WTC11 (cell line): ENCODE measurements around the gene MEF2D. TPM values are rescaled to one million over a fixed set of nuclear protein-coding genes. Genes with fewer than 3 reads are reported as not detected.
A peak's percentile ranks its signal among the peaks of the same experiment; 100 is the strongest.

Source experiments
- ATAC-seq: fragments of 200-7000 bp; cut with Tn5 transposase; 2 replicates; pipeline ENCODE4 v1.10.0; 2021; ENCODE audit warnings: mild to moderate bottlenecking, moderate library complexity
- CTCF ChIA-PET: fragments of 300-600 bp; sonication (Branson Sonifier 250); formaldehyde crosslinking; loops from one replicate; lab custom pipeline; 2021; ENCODE audit warnings: antibody characterized with exemption; lab: Charles Lee
- POLR2A ChIA-PET: fragments of 350-600 bp; sonication (Branson Sonifier 250); formaldehyde crosslinking; loops from one replicate; lab custom pipeline; 2021; ENCODE audit warnings: antibody characterized with exemption; lab: Charles Lee
- DNase-seq: peaks from one replicate; pipeline ENCODE4 v3.0.0; 2021; ENCODE audit warnings: low spot score
- H3K27ac Mint-ChIP-seq: 2 replicates; pipeline ENCODE4 v1.8.0; 2021; ENCODE audit warnings: mixed read lengths
- H3K27me3 Mint-ChIP-seq: 2 replicates; pipeline ENCODE4 v1.8.0; 2021; ENCODE audit warnings: low read depth, mild to moderate bottlenecking, moderate library complexity, mixed read lengths
- H3K36me3 Mint-ChIP-seq: 2 replicates; pipeline ENCODE4 v1.8.0; 2021; ENCODE audit warnings: mixed read lengths
- H3K4me1 Mint-ChIP-seq: 2 replicates; pipeline ENCODE4 v1.8.0; 2022; ENCODE audit warnings: mixed read lengths
- H3K4me3 Mint-ChIP-seq: 2 replicates; pipeline ENCODE4 v1.8.0; 2021; ENCODE audit warnings: mild to moderate bottlenecking, moderate library complexity, mixed read lengths
- H3K9me3 Mint-ChIP-seq: 2 replicates; pipeline ENCODE4 v1.8.0; 2021; ENCODE audit warnings: mixed read lengths
- ATF1 ChIP-seq: sonication (generic); formaldehyde crosslinking; IDR thresholded peaks from 2 replicates; pipeline ENCODE4 v1.8.1; 2023; ENCODE audit warnings: mild to moderate bottlenecking, moderate library complexity, missing genetic modification reagents
- ETV6 ChIP-seq: sonication (generic); formaldehyde crosslinking; IDR thresholded peaks from 2 replicates; pipeline ENCODE4 v1.8.1; 2022; ENCODE audit warnings: mild to moderate bottlenecking, missing genetic modification reagents
- FOXP1 ChIP-seq: sonication (generic); formaldehyde crosslinking; IDR thresholded peaks from 2 replicates; pipeline ENCODE4 v1.8.0; 2022; ENCODE audit warnings: missing genetic modification reagents, mild to moderate bottlenecking, moderate library complexity, borderline replicate concordance
- IRF2 ChIP-seq: sonication (generic); formaldehyde crosslinking; IDR thresholded peaks from 2 replicates; pipeline ENCODE4 v1.8.0; 2022; ENCODE audit warnings: low read depth, missing genetic modification reagents, borderline replicate concordance
- KAT7 ChIP-seq: sonication (generic); formaldehyde crosslinking; IDR thresholded peaks from 2 replicates; pipeline ENCODE4 v1.8.1; 2023; ENCODE audit warnings: missing genetic modification reagents, mild to moderate bottlenecking, borderline replicate concordance
- PRRX2 ChIP-seq: fragments of 250-450 bp; sonication (Bioruptor Pico); IDR thresholded peaks from 2 replicates; pipeline ENCODE4 v1.8.0; 2021; ENCODE audit warnings: mild to moderate bottlenecking
- RORB ChIP-seq: fragments of 250-450 bp; sonication (Bioruptor Pico); IDR thresholded peaks from 2 replicates; pipeline ENCODE4 v1.9.0; 2021; ENCODE audit warnings: mild to moderate bottlenecking
- total RNA-seq: library from RNA; stranded (reverse); gene quantifications from 3 replicates; pipeline ENCODE4 v1.2.3, GENCODE V29; 2021
- TF ChIP-seq, protein P1 (sequence below): fragments of 250-450 bp; sonication (Bioruptor Pico); IDR thresholded peaks from 2 replicates; pipeline ENCODE4 v2.1.2; 2022; ENCODE audit warnings: mild to moderate bottlenecking, moderate library complexity
- TF ChIP-seq, protein P2 (sequence below): sonication (generic); formaldehyde crosslinking; IDR thresholded peaks from 2 replicates; pipeline ENCODE4 v1.8.1; 2023; ENCODE audit warnings: mild to moderate bottlenecking, missing genetic modification reagents, moderate library complexity
- TF ChIP-seq, protein P3 (sequence below): sonication (generic); formaldehyde crosslinking; IDR thresholded peaks from 2 replicates; pipeline ENCODE4 v1.8.1; 2022; ENCODE audit warnings: missing genetic modification reagents, borderline replicate concordance
- TF ChIP-seq, protein P4 (sequence below): sonication (generic); formaldehyde crosslinking; IDR thresholded peaks from 2 replicates; pipeline ENCODE4 v1.8.1; 2023; ENCODE audit warnings: mild to moderate bottlenecking, missing genetic modification reagents, moderate library complexity
- TF ChIP-seq, protein P5 (sequence below): sonication (generic); formaldehyde crosslinking; IDR thresholded peaks from 2 replicates; pipeline ENCODE4 v1.8.0; 2023; ENCODE audit warnings: mild to moderate bottlenecking, missing genetic modification reagents
- TF ChIP-seq, protein P6 (sequence below): fragments of 250-450 bp; sonication (Bioruptor Pico); conservative IDR thresholded peaks from 2 replicates; pipeline ENCODE4 v1.9.0; 2021; ENCODE audit warnings: mild to moderate bottlenecking

Gene MEF2D
- total RNA-seq, 1 experiment from 2014 or later, result 24.1 TPM

DNA sequence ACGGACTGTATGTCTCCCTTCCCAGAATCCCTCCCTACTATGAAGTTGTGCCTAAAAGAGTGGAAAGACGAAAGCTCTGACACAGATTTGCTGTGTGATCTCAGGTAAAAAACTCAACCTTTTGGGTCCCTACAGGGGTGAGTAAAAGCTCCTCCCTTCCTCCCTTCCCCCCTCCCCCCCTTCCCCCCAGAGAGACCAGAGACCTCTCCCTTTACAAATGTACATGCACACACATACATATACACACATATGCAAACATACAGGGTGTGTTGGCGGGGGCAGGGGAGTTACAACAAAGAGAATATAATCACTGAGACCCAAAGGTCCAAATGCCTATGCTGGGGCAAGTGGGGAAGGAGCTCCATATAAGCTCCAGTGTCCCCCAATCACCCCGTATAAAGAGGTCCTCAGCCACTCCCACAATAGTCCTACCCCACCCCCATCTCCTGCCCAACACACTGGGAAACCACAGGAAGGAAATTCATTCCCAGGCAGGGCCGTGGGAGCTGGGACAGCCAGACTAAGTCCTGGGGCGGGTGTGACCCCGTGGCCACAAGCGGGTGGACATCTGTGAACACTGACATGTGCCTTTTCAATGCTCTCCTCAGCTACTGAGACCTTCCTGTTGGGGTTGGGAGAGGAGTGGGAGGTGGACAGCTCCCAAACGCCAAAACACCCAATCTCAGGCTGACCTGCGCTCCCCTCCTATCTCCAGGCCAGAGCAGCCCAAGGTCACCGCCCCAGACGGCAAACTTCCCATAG is 2.0 kb downstream of the MEF2D start:
- TF ChIP-seq, protein P1, sequence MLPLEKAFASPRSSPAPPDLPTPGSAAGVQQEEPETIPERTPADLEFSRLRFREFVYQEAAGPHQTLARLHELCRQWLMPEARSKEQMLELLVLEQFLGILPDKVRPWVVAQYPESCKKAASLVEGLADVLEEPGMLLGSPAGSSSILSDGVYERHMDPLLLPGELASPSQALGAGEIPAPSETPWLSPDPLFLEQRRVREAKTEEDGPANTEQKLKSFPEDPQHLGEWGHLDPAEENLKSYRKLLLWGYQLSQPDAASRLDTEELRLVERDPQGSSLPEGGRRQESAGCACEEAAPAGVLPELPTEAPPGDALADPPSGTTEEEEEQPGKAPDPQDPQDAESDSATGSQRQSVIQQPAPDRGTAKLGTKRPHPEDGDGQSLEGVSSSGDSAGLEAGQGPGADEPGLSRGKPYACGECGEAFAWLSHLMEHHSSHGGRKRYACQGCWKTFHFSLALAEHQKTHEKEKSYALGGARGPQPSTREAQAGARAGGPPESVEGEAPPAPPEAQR (CRISPR knock-in tag), result no peak
- TF ChIP-seq, protein P2, sequence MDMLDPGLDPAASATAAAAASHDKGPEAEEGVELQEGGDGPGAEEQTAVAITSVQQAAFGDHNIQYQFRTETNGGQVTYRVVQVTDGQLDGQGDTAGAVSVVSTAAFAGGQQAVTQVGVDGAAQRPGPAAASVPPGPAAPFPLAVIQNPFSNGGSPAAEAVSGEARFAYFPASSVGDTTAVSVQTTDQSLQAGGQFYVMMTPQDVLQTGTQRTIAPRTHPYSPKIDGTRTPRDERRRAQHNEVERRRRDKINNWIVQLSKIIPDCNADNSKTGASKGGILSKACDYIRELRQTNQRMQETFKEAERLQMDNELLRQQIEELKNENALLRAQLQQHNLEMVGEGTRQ, result no peak
- TF ChIP-seq, protein P3, sequence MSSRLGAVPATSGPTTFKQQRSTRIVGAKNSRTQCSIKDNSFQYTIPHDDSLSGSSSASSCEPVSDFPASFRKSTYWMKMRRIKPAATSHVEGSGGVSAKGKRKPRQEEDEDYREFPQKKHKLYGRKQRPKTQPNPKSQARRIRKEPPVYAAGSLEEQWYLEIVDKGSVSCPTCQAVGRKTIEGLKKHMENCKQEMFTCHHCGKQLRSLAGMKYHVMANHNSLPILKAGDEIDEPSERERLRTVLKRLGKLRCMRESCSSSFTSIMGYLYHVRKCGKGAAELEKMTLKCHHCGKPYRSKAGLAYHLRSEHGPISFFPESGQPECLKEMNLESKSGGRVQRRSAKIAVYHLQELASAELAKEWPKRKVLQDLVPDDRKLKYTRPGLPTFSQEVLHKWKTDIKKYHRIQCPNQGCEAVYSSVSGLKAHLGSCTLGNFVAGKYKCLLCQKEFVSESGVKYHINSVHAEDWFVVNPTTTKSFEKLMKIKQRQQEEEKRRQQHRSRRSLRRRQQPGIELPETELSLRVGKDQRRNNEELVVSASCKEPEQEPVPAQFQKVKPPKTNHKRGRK (CRISPR knock-in tag), result no peak
- TF ChIP-seq, protein P4, sequence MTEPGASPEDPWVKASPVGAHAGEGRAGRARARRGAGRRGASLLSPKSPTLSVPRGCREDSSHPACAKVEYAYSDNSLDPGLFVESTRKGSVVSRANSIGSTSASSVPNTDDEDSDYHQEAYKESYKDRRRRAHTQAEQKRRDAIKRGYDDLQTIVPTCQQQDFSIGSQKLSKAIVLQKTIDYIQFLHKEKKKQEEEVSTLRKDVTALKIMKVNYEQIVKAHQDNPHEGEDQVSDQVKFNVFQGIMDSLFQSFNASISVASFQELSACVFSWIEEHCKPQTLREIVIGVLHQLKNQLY (CRISPR knock-in tag), result no peak
- TF ChIP-seq, protein P5, sequence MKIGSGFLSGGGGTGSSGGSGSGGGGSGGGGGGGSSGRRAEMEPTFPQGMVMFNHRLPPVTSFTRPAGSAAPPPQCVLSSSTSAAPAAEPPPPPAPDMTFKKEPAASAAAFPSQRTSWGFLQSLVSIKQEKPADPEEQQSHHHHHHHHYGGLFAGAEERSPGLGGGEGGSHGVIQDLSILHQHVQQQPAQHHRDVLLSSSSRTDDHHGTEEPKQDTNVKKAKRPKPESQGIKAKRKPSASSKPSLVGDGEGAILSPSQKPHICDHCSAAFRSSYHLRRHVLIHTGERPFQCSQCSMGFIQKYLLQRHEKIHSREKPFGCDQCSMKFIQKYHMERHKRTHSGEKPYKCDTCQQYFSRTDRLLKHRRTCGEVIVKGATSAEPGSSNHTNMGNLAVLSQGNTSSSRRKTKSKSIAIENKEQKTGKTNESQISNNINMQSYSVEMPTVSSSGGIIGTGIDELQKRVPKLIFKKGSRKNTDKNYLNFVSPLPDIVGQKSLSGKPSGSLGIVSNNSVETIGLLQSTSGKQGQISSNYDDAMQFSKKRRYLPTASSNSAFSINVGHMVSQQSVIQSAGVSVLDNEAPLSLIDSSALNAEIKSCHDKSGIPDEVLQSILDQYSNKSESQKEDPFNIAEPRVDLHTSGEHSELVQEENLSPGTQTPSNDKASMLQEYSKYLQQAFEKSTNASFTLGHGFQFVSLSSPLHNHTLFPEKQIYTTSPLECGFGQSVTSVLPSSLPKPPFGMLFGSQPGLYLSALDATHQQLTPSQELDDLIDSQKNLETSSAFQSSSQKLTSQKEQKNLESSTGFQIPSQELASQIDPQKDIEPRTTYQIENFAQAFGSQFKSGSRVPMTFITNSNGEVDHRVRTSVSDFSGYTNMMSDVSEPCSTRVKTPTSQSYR (CRISPR knock-in tag), result 0 out of 2 replicates have a peak, but pooled peaks have one; percentile 2
- no peak for TF ChIP-seq IRF2 (CRISPR knock-in tag)
- TF ChIP-seq PRRX2, result no peak
- no peak for TF ChIP-seq KAT7 (CRISPR knock-in tag)
- TF ChIP-seq ETV6, result 0 out of 2 replicates have a peak, but pooled peaks have one; percentile 22
- no peak for TF ChIP-seq RORB (CRISPR knock-in tag)
- TF ChIP-seq FOXP1 (CRISPR knock-in tag), result 0 out of 2 replicates have a peak, but pooled peaks have one; percentile 18
- no peak for TF ChIP-seq ATF1 (CRISPR knock-in tag)
- TF ChIP-seq, protein P6, sequence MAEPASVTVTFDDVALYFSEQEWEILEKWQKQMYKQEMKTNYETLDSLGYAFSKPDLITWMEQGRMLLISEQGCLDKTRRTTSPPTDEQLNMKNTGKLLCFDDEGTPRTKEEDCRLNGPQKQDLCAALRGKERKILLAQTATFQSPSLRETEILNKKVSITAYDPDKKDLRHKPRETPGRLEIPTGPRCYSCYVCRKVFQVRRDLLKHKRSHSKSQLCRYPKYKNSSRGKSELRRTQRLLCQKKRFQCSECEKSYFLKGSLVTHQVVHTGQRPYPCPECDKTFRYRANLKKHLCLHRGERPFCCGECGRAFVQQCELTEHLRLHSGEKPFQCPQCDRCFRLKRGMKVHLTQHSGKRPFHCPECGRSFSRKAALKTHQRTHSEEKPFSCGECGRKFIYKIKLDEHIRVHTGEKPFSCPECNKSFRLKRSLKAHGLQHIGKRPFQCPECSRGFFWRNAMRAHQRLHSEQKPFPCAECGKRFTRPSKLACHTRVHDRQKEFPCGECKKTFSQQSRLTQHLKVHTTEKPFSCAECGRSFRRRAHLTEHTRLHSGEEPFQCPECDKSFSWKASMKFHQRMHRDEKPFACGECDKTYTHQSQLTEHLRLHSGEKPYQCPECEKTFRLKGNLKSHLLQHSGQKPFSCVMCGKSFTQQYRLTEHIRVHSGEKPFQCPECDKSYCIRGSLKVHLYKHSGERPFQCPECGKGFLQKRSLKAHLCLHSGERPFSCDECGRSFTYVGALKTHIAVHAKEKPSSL (CRISPR knock-in tag), result no peak
- Mint-ChIP-seq H3K27me3 (peaks cover 8% of the 10 kb centered on the region), H3K4me1 (peaks cover 72% of the 10 kb centered on the region), H3K9me3 (no peaks in the 10 kb centered on the region), H3K27ac (peak overlapping the region; percentile 76), H3K4me3 (peak overlapping the region; percentile 83), H3K36me3 (no peaks in the 10 kb centered on the region)
- ATAC-seq, result peak; percentile 2; the same call in 1 of the 2 replicates
- CTCF ChIA-PET, result interaction anchor here (0.7 to 4.6 kb wide), 13 partner anchors 9 to 130 kb away, joined by 3 to 68 read pairs (median 5); no protein-coding TSS in a partner anchor
- POLR2A ChIA-PET, result interaction anchor here (0.7 to 2.2 kb wide), 7 partner anchors 9 to 121 kb away, joined by 3 to 15 read pairs (median 3); no protein-coding TSS in a partner anchor
- DNase-seq, result peak; percentile 44
